Liver (tissue), 3 donors: ENCODE results near the gene FBXW4.

Source experiments
- ATF3 ChIP-seq: IDR thresholded peaks from 2 replicates; pipeline ENCODE4 v1.6.1; 2016; ENCODE audit warnings: antibody characterized with exemption
- CTCF ChIP-seq: fragments of 150-350 bp; IDR thresholded peaks from 2 replicates; pipeline ENCODE4 v1.5.1; 2017; ENCODE audit warnings: improper control_type of control experiment, low read depth, low read length; ENCODE audit not compliant: missing input control
- EGR1 ChIP-seq, 2 donors: IDR thresholded peaks; 2 replicates each; pipeline ENCODE4 v1.6.1; 2016 to 2018; ENCODE audit warnings: antibody characterized with exemption in 2 of 2, low read depth in 2 of 2
- FOXA1 ChIP-seq: IDR thresholded peaks from 2 replicates; pipeline ENCODE4 v1.6.1; 2016; ENCODE audit warnings: antibody characterized with exemption
- GABPA ChIP-seq, 2 donors: IDR thresholded peaks in 1 of 2; conservative IDR thresholded peaks in 1 of 2; 2 replicates each; pipeline ENCODE4 v1.6.1; 2016; ENCODE audit warnings: antibody characterized with exemption in 2 of 2, mild to moderate bottlenecking in 1 of 2, moderate library complexity in 1 of 2
- HNF4G ChIP-seq: IDR thresholded peaks from 2 replicates; pipeline ENCODE4 v1.6.1; 2016; ENCODE audit warnings: antibody characterized with exemption
- JUND ChIP-seq, 2 donors: IDR thresholded peaks; 2 replicates each; pipeline ENCODE4 v1.6.1; 2016; ENCODE audit warnings: antibody characterized with exemption in 2 of 2
- MAX ChIP-seq: IDR thresholded peaks from 2 replicates; pipeline ENCODE4 v1.6.1; 2016; ENCODE audit warnings: antibody characterized with exemption
- NR2F2 ChIP-seq: IDR thresholded peaks from 2 replicates; pipeline ENCODE4 v1.6.1; 2016; ENCODE audit warnings: antibody characterized with exemption
- REST ChIP-seq: IDR thresholded peaks from 2 replicates; pipeline ENCODE4 v1.6.1; 2016; ENCODE audit warnings: antibody characterized with exemption, mild to moderate bottlenecking
- TAF1 ChIP-seq: conservative IDR thresholded peaks from 2 replicates; pipeline ENCODE4 v1.6.1; 2016; ENCODE audit warnings: antibody characterized with exemption, mild to moderate bottlenecking
- YY1 ChIP-seq: IDR thresholded peaks from 2 replicates; pipeline ENCODE4 v1.6.1; 2016; ENCODE audit warnings: antibody characterized with exemption, mild to moderate bottlenecking
- ZBTB33 ChIP-seq: IDR thresholded peaks from 2 replicates; pipeline ENCODE4 v1.6.1; 2016; ENCODE audit warnings: antibody characterized with exemption
- donor health status: healthy.
- donor health status: healthy.

GRCh38 chr10:101709359-101710058, 14.5 kb upstream of the FBXW4 start:
- no peak for TF ChIP-seq CTCF
- TF ChIP-seq NR2F2 = no peak
- no peak for TF ChIP-seq HNF4G
- TF ChIP-seq EGR1 (IDR thresholded peaks at IDR 0.05; ENCODE audit: low read depth in 2 of 2) = no peak
- TF ChIP-seq MAX = no peak
- no peak for TF ChIP-seq YY1
- no peak for TF ChIP-seq REST
- TF ChIP-seq ATF3 = no peak
- no peak for TF ChIP-seq FOXA1
- TF ChIP-seq TAF1 = no peak
- no peak for TF ChIP-seq GABPA (IDR thresholded peaks at IDR 0.05 in 1 of 2, conservative IDR thresholded peaks at IDR 0.05 in 1 of 2)
- no peak for TF ChIP-seq ZBTB33
- TF ChIP-seq JUND (IDR thresholded peaks at IDR 0.05) = no peak
